HL-60/S4 treated with phorbol 12-myristate 13-acetate at 8.2 ng/mL for 4 days and 3 days (cell line): ENCODE results near the gene PCSK6.

Source experiments
- in situ Hi-C: fragments of 300-500 bp; cut with MboI; formaldehyde crosslinking; loops from 2 replicates; pipeline ENCODE4 v1.15.0; 2022; ENCODE audit warnings: low sequenced_read_pairs

Gene PCSK6

DNA sequence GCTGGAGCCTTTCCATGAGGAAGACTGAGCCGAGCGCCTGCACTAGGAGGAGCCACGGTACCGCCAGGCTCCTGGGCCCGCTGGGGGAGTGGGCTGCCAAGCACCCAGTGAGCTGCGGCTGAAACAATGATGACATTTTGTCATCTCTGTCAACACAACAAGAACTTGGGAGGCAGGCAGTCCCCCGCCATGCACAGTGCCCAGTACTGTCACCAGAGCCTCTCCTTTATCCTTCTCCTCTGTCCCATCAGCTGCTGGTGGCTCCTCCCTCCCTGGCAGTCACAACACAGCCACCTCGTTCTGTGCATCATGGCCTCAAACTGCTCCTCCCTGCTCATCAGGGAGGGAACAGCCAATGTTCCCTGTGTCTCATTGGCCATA, 34.0 kb upstream of the PCSK6 start:
- in situ Hi-C loops, result no loop called here

DNA sequence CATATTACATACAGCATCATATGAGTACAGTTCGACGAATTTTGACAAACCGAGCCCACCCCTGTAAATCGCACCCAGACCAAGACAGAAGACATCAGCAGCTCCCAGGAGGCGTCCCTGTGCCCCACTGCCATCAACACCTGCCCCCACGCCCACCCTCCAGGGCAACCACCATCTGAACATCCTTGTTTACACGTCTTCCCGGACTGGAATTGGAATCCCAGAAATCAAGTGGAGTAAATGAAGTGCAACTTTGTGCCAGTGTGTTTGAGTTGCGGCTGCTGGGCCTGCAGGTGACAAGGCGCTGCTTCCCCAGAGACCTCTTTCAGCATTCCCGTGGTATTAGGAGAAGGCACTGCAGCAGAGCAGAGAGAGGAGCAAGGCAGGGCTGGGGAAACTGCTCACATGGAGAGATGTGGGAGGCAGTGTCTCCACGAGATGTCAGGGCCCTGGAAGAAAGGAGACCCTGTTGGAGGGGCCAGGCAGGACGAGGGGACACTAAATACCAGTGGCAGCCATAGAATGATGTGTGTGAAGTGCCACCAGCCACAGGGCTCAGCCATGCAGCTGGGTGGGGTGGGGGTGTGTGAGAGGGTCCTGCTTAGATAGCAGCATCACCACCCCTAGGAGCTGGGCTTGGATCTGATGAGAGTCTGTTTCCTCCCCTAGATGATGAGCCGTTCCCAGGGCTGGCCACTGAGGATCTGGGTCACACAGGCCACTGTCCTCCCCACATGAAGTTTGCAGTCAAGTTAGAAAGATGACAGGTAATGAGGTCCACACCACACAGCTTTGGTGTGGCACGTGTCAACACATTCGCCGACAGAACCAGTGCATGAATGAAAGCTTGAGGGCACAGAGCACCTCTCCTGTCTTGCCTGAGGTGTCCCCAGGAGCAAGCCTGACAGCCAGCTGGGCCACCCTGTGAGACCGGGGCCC, 33.4 kb upstream of the PCSK6 start:
- in situ Hi-C loops, result no loop called here

DNA sequence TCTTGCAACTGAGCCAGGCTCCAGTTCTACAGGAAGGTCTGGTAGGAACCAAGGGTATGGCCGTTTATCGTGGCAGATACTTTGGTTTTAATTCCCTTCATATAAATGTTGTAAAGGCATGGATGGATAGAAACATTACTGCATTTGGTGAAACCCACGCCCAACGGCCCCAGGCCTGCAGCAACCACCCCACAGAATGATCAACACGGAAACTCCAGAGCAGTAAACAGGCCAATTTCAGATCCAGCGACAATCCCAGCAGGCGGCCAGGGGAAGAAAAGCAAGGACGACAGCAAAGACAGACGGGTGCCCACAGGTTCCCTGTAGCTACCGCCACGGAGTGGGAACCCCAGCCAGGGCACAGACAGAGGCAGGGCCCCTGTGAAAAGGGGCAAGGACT, 32.6 kb upstream of the PCSK6 start:
- in situ Hi-C loops, result no loop called here

DNA sequence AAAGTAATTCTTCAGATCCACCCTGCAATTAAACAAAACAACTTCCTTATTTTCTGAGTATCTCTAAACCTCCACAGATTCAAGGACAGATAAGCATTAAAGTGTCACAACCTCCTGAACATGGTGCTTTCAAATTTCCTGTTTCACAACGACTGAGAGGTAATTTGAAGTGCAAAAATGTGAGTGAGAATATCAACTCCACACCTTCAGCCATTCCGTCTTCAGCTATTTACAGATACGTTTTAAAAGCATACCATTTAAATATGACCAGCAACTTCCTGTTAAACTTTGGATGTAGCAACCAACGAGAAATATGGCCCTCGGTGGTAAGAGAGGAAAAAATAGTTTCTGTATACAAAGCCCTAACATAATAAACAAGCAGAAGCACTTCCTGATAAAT, 32.1 kb upstream of the PCSK6 start:
- in situ Hi-C loops, result no loop called here

DNA sequence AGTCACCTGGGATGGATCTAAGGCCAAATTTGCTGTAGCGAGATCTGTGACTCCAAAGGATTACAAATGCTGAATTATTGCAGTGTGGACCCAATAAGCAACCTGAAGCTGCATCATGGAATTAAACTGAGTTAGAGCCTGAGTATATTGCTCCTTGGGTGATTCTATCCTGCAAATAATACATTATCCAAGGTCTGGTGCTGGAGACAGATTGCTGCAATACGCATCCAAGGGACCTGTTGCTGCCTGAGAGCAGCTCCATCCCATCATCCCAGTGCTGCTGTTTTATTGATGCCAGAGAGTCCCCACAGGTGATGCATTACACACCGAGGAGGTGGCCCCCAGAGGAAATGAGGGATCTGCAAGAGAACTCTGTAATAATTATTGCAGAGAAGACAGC, 31.6 kb upstream of the PCSK6 start:
- in situ Hi-C loops, result no loop called here

DNA sequence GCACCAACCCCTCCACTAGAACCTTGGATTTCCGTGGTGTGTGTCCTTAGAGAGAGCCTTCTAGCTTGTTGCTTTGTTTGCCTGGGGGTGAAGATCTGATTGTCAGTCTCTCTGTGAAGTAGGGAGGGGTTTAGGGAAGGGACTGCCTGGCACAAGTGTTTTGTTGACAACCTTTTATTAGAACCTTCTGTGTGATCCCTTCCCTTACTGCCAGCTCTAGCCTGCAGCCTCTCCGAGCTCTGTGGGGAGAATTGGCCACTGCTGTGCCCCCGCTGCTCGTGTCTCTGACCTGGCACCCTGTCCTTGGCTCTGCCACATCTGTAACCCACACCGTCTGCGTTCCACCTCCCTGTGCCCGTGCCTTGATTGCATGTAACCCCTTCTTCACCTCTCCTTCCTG, 30.9 kb upstream of the PCSK6 start:
- in situ Hi-C loops, result no loop called here

DNA sequence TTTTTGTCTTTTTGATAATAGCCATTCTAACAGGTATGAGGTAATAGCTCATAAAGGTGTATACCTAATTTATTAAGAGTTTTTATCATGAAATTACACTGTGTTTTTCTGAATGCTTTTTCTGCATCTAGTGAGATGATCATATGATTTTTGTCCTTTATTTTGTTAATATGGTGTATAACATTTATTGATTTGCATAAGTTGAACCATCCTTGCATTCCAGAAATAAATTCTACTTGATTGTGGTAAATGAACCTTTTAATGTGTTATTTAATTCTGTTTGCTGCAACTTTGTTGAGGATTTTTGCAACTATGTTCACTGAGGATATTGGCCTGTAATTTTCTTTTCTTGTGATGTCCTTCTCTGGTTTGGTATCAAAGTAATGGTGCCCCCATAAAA, 28.0 kb upstream of the PCSK6 start:
- in situ Hi-C loops, result no loop called here

DNA sequence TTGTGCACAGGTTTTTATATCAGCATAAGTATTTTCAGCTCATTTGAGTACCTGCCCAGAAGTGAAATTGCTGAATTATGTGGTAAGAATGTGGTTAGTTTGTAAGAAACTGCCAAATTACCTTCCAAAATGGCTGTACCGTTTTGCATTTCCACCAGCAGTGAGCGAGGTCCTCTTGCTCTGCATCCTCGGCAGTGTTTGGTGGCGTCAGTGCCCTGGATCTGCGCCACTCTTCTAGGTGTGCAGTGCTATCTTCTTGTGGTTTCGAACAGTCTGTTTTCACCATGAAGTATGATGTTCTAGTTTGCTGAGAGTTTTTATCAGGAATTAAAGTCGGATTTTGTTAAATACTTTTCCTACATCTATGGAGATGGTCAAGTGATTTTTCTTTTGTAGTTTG, 24.8 kb upstream of the PCSK6 start:
- in situ Hi-C loops, result no loop called here

DNA sequence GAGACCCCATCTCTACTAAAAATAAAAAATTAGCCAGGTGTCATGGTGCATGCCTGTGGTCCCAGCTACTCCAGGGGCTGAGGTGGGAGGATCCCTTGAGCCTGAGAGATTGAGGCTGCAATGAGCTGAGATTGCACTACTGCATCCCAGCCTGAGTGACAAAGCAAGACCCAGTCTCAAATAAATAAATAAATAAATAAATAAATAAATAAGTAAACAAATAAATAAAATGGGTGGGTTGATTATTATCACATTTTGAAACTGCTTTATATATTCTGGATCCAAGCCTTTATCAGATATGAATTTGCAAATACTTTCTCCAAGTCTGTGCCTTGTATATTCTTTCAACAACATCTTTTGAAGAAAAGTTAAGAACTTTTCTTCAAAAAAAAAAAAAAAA, 22.2 kb upstream of the PCSK6 start:
- in situ Hi-C loops, result no loop called here

DNA sequence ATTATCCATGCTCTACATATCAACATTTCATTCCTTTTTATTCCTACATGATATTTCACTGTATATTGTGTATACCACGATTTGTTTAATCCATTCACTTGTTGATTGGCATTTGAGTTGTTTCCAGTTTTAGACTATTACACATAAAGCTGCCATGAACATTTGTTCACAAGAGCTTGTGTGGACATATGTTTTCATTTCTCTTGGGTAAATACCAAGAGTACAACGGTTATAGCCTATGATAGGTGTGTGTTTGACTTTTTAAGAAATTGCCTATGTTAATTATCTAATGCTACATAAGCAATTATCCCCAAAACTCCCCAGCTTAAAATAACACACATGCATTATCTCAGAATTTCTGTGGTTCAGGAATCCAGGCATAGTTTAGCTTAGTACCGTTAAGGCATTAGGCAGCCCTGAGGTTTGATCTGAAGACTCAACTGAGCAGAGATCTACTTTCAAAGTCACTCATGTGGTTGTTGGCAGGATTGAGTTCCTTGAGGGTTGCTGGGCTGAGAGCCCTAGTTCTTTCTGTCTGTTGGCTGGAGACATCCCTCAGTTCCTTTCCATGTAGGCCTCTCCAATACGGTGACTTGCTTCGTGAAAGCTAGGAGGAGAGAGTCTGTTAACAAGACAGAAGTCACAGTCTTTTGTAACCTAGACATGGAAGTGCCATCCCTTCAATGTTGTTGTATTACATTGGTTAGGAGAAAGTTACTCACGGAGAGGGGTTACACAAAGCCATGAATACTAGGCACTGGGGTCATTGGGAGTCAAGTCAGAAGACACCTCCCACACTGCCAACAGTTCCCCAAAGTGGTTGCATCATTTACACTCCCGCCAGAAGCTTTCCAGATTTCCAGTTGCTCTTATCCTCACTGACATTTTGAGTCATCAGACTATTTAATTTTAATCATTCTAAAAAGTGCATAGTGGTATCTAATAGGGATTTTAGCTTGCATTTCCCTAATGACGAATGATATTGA, 21.0 kb upstream of the PCSK6 start:
- in situ Hi-C loops, result no loop called here

DNA sequence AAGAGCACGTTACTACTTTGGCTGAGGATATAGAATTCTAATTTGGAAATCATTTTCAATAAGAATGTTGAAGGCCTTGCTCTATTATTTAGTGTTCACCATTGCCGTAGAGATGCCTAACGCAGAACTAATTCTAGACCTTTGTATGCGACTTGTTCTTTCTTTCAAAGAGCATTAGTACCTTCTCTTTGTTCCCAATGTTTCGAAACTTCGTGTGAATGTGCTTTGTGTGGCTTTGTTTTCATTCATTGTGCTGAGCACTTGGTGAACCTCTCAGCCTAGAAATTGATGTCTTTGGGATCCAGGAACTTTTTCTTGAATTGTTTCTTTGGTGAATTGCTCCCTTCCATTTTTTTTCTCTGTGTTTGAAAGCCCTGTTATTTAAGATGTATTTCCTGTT, 19.8 kb upstream of the PCSK6 start:
- in situ Hi-C loops, result no loop called here

DNA sequence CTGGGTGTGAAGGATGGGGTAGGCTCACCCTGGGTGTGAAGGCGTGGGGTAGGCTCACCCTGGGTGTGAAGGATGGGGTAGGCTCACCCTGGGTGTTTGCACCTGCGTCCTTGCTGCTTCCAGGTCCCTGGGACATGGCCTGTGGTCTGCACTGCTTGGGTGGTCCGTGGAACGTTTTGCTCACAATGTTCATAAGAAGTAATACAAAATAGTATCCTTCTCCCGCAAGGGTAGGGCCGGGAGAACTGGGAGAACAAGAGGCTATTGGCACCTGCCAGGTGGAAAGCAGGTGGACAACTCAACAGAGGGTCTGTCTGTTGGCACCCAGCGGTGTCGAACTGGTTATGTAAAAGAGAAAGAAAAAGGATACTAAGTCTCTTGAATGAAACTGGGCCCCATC, 17.0 kb upstream of the PCSK6 start:
- in situ Hi-C loops, result no loop called here

DNA sequence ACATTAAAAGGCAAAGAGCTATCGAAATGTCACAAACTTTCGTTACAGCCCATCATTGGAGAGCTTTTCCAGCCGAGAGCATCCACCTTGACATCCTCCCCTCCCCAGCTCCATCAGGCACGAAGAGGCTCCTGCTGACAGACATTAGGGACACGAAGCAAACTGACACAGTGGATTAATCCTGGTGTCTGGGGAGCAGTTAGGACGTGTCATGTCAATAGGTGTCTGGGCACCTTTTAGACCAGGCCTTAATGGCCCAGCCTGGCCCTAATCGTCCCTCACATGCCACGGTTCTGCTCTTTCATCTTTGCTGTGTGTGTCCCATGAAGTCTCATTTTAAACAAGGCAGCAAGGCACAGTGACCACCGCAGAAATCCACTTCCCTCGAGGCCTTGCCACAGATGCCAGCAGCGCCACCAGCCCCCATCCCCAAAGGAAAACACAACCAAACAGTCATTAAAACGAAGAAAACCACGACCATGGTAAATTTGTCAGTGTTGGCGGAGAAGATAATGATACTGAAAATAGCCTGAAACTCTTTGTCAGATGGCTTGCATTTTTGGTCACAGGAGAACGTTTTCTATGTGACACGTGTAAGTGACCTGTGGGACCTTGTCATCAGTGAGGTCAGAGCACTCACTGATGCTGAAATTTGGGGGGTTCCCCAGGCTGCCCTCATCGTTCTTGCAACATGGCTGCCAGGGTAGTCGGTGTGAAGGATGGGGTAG, 16.3 kb upstream of the PCSK6 start:
- in situ Hi-C loops, result no loop called here

DNA sequence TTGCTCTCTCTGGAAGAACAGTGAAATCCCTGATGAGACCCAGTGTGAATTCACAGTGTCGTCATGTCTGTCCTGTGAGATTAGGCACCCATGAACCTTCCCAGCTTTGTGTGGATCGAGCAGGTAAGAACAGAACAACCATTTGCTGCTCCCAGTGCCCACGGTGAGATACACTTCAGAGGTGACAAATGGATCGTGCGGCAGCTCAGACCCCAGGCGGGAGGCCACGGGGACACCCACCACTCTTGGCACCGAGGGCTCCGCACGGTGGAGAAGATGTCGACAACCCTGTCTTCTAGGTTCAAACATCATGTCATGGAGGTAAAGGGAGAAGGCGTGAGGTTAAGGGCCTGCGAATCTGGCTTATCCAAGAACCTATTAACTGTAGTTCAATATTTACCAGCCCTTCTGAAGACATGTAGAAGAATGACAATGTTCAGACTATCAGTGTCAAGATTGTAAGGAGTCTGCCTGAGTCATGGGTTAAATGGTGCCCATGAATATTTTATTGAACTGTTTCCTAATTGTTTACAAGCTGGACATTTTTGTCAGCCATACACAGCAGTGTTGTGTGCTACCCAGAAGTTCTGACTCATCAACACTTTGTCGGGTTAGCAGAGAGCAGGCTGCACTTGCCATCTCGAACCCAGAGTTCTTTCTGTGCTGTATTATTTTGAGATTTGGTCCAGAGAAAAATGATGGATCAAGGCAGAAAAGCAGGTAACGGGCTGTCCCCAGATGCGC, 15.5 kb upstream of the PCSK6 start:
- in situ Hi-C loops, result no loop called here

DNA sequence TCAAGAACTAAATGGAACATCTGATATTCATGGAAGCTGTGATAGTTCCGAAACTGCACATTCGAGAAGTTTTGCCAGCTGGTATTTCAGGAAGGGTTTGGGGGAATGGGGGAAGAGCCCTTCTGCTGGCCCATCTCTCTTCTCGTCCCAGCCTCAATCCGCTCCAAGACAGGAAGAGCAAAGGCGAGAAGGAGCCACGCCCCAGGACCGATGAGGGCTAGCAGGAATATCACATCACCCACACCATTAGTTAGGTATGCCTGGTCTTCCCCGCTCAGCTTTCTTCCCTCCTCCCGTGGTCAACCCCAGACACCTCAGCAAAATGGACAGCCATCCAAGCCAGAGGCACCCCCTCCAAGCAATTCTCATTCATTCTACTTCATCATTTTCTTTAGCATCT, 14.9 kb upstream of the PCSK6 start:
- in situ Hi-C loops, result no loop called here

DNA sequence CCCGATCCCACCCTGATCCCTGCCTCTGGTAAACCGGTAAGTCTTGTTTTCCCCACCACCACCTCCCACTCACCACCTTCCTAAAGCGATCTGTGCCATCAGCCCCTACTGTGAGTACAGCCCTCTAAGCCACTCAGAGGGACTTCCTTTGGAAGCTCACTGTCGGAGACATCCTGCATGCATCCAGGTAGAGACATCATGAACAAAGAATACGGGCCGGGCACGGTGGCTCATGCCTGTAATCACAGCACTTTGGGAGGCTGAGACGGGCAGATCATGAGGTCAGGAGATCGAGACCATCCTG, 13.7 kb upstream of the PCSK6 start:
- in situ Hi-C loops, result no loop called here

DNA sequence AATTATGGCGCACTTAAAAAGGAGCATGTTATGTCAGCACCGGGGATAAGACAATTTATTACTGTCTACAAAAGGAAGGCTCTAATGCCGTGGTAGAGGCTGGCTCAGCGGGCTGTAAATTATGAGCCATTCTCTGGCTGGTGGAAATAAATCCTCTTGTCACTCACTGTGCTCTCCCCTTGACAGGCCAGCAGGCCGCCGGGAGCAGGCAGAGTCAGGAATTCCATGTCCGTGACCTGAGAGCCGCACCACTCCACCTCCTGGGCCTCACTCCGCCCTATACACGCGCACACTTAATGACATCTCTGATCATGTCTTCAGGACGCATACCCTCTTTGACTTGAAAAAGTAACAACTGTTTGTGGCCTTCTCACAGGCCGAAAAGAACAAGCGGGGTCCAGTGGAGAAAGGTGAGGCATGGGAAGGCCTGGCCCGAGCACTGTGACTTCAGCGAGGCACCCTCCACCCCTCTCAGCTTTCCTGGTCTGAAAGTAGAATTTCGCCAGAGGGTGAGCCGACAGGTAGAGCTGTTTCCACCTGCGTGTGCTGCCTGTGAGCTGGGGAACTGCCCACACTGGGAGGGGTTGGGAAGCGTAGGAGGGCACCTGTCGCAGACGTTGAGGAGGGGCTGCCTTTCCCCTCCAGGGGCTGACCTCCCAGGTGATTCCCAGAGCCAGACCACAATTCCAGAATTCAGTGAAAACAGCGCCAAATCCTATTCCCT, 13.2 kb upstream of the PCSK6 start:
- in situ Hi-C loops, result no loop called here

DNA sequence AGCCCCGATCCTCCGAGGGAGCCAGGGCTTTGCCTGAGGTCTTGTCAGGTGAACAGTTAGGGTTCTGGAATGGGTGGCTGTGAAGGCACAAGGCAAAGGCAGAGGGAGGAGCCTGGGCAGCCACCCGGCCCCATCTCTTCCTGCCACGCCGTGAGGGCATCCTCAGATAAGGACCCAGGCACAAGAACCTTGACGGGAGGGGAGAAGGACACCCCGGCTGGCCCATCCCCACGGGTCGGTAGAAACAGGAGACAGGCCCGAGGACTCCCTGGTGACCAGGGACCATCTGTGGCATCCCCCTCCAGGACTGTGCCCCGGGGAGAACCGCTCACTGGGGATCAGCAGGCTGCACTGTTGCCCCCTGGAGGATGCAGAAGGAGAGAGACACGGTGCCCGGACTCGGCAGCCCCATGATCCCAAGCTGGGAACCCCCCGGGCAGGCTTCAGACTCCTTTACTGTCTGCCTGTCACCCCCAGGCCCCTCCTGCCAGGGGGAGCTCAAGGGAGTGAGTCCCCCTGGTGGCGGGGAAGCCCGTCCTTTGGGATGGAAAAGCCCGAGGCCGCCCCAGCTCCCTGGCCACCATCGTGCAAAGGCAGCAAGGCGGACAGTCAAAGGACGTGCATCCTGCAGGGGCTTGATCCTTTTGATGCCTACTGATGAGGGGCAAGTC, 12.3 kb upstream of the PCSK6 start:
- in situ Hi-C loops, result no loop called here

DNA sequence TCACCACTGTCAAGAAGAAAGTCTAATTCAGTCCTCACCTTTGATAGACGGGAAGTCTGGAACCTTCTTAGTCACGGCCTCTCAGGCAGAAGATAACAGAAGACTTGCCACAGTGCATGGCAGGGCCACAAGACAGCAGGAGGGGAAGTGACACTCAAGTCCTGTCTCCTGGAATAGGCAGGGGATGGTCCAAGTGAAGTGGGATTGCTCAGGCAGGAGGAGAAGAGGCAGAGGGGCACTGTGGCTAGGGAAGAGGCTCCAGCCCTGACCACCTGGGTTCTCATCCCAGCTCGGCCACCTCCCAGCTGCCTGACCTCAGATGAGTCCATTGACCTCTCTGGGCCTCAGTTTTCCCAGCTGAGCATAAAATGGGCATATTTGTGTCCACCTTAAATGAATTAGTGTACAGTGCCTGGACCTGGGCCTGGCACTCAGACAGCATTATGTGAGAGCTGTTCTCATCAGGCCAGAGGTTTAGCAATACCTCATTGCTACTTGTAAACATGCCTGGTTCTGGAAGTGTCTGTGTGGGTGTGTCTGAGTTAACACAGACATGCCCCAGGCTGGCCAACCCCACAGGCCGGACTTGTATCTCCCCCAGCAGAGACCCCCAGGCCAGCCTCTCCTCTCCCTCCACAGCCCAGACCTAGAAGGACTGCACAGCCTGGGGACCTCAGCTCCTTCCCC, 11.5 kb upstream of the PCSK6 start:
- in situ Hi-C loops, result no loop called here
